IPS-20b (cell line): ENCODE measurements around the gene KLC4.

Experiments used
- H3K27ac ChIP-seq: one replicate; pipeline ENCODE4 v1.5.1; 2013; ENCODE audit warnings: low read length
- H3K27me3 ChIP-seq: 2 replicates; pipeline ENCODE4 v1.6.1; 2013; ENCODE audit warnings: mild to moderate bottlenecking, low read length, inconsistent platforms; ENCODE audit not compliant: insufficient read depth
- H3K36me3 ChIP-seq: 2 replicates; pipeline ENCODE4 v1.6.1; 2013; ENCODE audit warnings: low read depth, mild to moderate bottlenecking, inconsistent platforms, low read length, moderate library complexity; ENCODE audit not compliant: insufficient read depth
- H3K4me1 ChIP-seq: 2 replicates; pipeline ENCODE4 v1.6.1; 2013; ENCODE audit warnings: mild to moderate bottlenecking, control low read depth, inconsistent platforms, low read length, moderate library complexity; ENCODE audit not compliant: insufficient read depth
- H3K4me3 ChIP-seq: 2 replicates; pipeline ENCODE4 v1.5.1; 2013; ENCODE audit warnings: mild to moderate bottlenecking, low read length, inconsistent platforms
- H3K9ac ChIP-seq: 2 replicates; pipeline ENCODE4 v1.6.1; 2013; ENCODE audit warnings: low read depth, mild to moderate bottlenecking, inconsistent platforms, low read length, moderate library complexity
- H3K9me3 ChIP-seq: 2 replicates; pipeline ENCODE4 v1.6.1; 2013; ENCODE audit warnings: mild to moderate bottlenecking, low read depth, low read length, inconsistent platforms; ENCODE audit not compliant: insufficient read depth

KLC4 gene

GRCh38 chr6:43059168-43060033, at the start of gene KLC4, which contains the start of gene MRPL2:
TSS of gene KLC4 (plus strand) at chr6:43059631. CDS start at chr6:43061336, 1,705 bp downstream.
TSS of gene MRPL2 (minus strand) at chr6:43059434. CDS start at chr6:43059381, 53 bp downstream.
- H3K27me3 ChIP-seq, result no peaks in the 10 kb centered on the region
- peaks cover 5% of the 10 kb centered on the region for H3K4me1 ChIP-seq
- peaks cover 28% of the 10 kb centered on the region for H3K36me3 ChIP-seq
- H3K27ac ChIP-seq, result peak within 1 kb of the TSS; percentile 59
- H3K9ac ChIP-seq, result peak within 1 kb of the TSS; percentile 96
- H3K4me3 ChIP-seq, result peak within 1 kb of the TSS; percentile 97
- H3K9me3 ChIP-seq, result no peaks in the 10 kb centered on the region

GRCh38 chr6:43011207-43011606, 48.2 kb upstream of the KLC4 start:
- peaks cover 15% of the 10 kb centered on the region; the same call in 1 of the 2 replicates for H3K4me1 ChIP-seq
- H3K27ac ChIP-seq, result no peak overlapping the region
- H3K36me3 ChIP-seq, result peaks cover 63% of the 10 kb centered on the region
- no peaks in the 10 kb centered on the region for H3K9me3 ChIP-seq
- no peak overlapping the region for H3K9ac ChIP-seq
- no peak overlapping the region for H3K4me3 ChIP-seq
- no peaks in the 10 kb centered on the region for H3K27me3 ChIP-seq

GRCh38 chr6:43012364-43012763, 47.1 kb upstream of the KLC4 start:
- H3K4me1 ChIP-seq, result peaks cover 15% of the 10 kb centered on the region; the same call in 1 of the 2 replicates
- H3K27me3 ChIP-seq, result no peaks in the 10 kb centered on the region
- H3K36me3 ChIP-seq, result peaks cover 58% of the 10 kb centered on the region
- peak overlapping the region; percentile 99 for H3K4me3 ChIP-seq
- H3K27ac ChIP-seq, result no peak overlapping the region
- peak overlapping the region; percentile 91 for H3K9ac ChIP-seq
- no peaks in the 10 kb centered on the region for H3K9me3 ChIP-seq

GRCh38 chr6:43013097-43013842, 46.2 kb upstream of the KLC4 start:
- Histone ChIP-seq H3K9me3 (no peaks in the 10 kb centered on the region), H3K4me1 (peaks cover 15% of the 10 kb centered on the region; the same call in 1 of the 2 replicates), H3K27me3 (no peaks in the 10 kb centered on the region), H3K36me3 (peaks cover 58% of the 10 kb centered on the region), H3K4me3 (peak overlapping the region; percentile 99), H3K9ac (peak overlapping the region; percentile 91), H3K27ac (no peak overlapping the region)

- H3K27ac ChIP-seq, result peak within 1 kb of the TSS; percentile 64
- H3K36me3 ChIP-seq, result peaks cover 58% of the 10 kb centered on the region
These were observed 45.5 kb upstream of the KLC4 start, which contains the start of the genes KLHDC3 and MEA1 for GRCh38 chr6:43013843-43014433. TSS of gene KLHDC3 (plus strand) at chr6:43014249. CDS start at chr6:43017193, 2,944 bp downstream. TSS of gene MEA1 (minus strand) at chr6:43013946. CDS start at chr6:43013813, 133 bp downstream.

GRCh38 chr6:43014434-43014909, 45.0 kb upstream of the KLC4 start:
- Histone ChIP-seq H3K36me3 (peaks cover 58% of the 10 kb centered on the region), H3K4me1 (peaks cover 15% of the 10 kb centered on the region; the same call in 1 of the 2 replicates), H3K4me3 (peak overlapping the region; percentile 99), H3K27ac (peak overlapping the region; percentile 64), H3K9ac (peak overlapping the region; percentile 91), H3K27me3 (no peaks in the 10 kb centered on the region), H3K9me3 (no peaks in the 10 kb centered on the region)

More at GRCh38 chr6:43013843-43014433, 45.5 kb upstream of the KLC4 start, which contains the start of the genes KLHDC3 and MEA1:
- peaks cover 15% of the 10 kb centered on the region; the same call in 1 of the 2 replicates for H3K4me1 ChIP-seq
- H3K27me3 ChIP-seq, result no peaks in the 10 kb centered on the region
- peak within 1 kb of the TSS; percentile 99 for H3K4me3 ChIP-seq
- H3K9ac ChIP-seq, result peak within 1 kb of the TSS; percentile 91
- no peaks in the 10 kb centered on the region for H3K9me3 ChIP-seq

- peaks cover 52% of the 10 kb centered on the region for H3K36me3 ChIP-seq
- no peaks in the 10 kb centered on the region for H3K27me3 ChIP-seq
- no peaks in the 10 kb centered on the region for H3K9me3 ChIP-seq
- no peak overlapping the region for H3K27ac ChIP-seq
- H3K4me1 ChIP-seq, result peaks cover 22% of the 10 kb centered on the region; the same call in 1 of the 2 replicates
- H3K9ac ChIP-seq, result no peak overlapping the region
- no peak overlapping the region for H3K4me3 ChIP-seq
These were observed 43.1 kb upstream of the KLC4 start for GRCh38 chr6:43016176-43016942.

- Histone ChIP-seq H3K36me3 (peaks cover 46% of the 10 kb centered on the region), H3K4me1 (peaks cover 22% of the 10 kb centered on the region; the same call in 1 of the 2 replicates), H3K27me3 (no peaks in the 10 kb centered on the region), H3K9ac (no peak overlapping the region), H3K9me3 (no peaks in the 10 kb centered on the region), H3K27ac (no peak overlapping the region), H3K4me3 (no peak overlapping the region)
These were observed 42.5 kb upstream of the KLC4 start for GRCh38 chr6:43016943-43017334.

- no peaks in the 10 kb centered on the region for H3K9me3 ChIP-seq
- H3K4me3 ChIP-seq, result no peak overlapping the region
- peaks cover 50% of the 10 kb centered on the region for H3K36me3 ChIP-seq
- no peak overlapping the region for H3K27ac ChIP-seq
- peaks cover 13% of the 10 kb centered on the region; the same call in 1 of the 2 replicates for H3K4me1 ChIP-seq
- H3K27me3 ChIP-seq, result no peaks in the 10 kb centered on the region
- no peak overlapping the region for H3K9ac ChIP-seq
These were observed 40.3 kb upstream of the KLC4 start for GRCh38 chr6:43019152-43019551.

- Histone ChIP-seq H3K9ac (peak overlapping the region; percentile 100; the same call in 1 of the 2 replicates), H3K4me3 (peak overlapping the region; percentile 100; the same call in 1 of the 2 replicates), H3K4me1 (peaks cover 9% of the 10 kb centered on the region; the same call in 1 of the 2 replicates), H3K9me3 (no peaks in the 10 kb centered on the region), H3K27me3 (no peaks in the 10 kb centered on the region), H3K27ac (peak overlapping the region; percentile 89), H3K36me3 (peaks cover 60% of the 10 kb centered on the region)
These were observed 39.3 kb upstream of the KLC4 start for GRCh38 chr6:43020052-43020705.
